WERI-Rb-1 (cell line): Measurements from ENCODE around the gene CCDC91.

Experiments
- DNase-seq: peaks from one replicate; pipeline ENCODE4 v3.0.0-alpha.2; 2020
- H3K27ac ChIP-seq: fragments of 250-450 bp; sonication (Bioruptor Pico); 2 replicates; pipeline ENCODE4 v1.5.1; 2020; ENCODE audit warnings: mild to moderate bottlenecking, moderate library complexity
- H3K27me3 ChIP-seq: fragments of 250-450 bp; sonication (Bioruptor Pico); 2 replicates; pipeline ENCODE4 v1.5.1; 2021; ENCODE audit warnings: mild to moderate bottlenecking, low read depth, moderate library complexity; ENCODE audit not compliant: insufficient read depth, severe bottlenecking
- H3K36me3 ChIP-seq: fragments of 250-450 bp; sonication (Bioruptor Pico); 2 replicates; pipeline ENCODE4 v1.5.1; 2020; ENCODE audit warnings: mild to moderate bottlenecking, moderate library complexity
- H3K4me3 ChIP-seq: 2 replicates; pipeline ENCODE4 v1.5.1; 2011; ENCODE audit warnings: low read depth, mild to moderate bottlenecking, control low read depth, low read length
- H3K9me3 ChIP-seq: fragments of 250-450 bp; sonication (Bioruptor Pico); 2 replicates; pipeline ENCODE4 v1.5.1; 2021; ENCODE audit warnings: mild to moderate bottlenecking, moderate library complexity; ENCODE audit not compliant: severe bottlenecking
- CTCF ChIP-seq: IDR thresholded peaks from 2 replicates; pipeline ENCODE4 v1.5.1; 2011; ENCODE audit warnings: low read depth, mild to moderate bottlenecking, control low read depth, inconsistent platforms, low read length

Gene CCDC91

GRCh38 chr12:28237423-28237822, 47.2 kb downstream of the CCDC91 start:
- Histone ChIP-seq H3K9me3 (no peaks in the 10 kb centered on the region), H3K27me3 (no peaks in the 10 kb centered on the region), H3K27ac (no peak overlapping the region), H3K4me3 (no peak overlapping the region), H3K36me3 (no peaks in the 10 kb centered on the region)
- peak; percentile 11 for DNase-seq
- peak; percentile 44; the same call in 1 of the 2 replicates for TF ChIP-seq CTCF

DNA sequence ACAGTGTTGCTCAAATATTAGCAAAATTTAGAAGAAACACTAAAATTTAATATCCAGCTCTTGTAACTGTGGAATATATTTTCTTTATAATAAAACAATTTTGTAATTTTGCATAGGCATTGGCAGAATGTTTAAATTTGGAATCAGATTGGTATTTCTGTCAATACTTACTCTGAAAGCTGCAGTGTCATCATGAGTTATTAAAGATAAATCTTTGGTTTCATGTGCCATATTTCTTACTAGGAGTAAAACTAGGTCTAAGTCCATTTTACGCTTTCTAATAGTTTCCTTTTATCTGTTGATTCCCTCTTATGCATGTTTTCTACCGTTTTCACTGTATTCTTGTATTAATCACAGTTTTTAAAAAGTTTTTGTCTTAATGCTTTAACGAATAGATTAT, 49.7 kb downstream of the CCDC91 start:
- H3K36me3 ChIP-seq, result no peaks in the 10 kb centered on the region
- TF ChIP-seq CTCF, result no peak
- no peak overlapping the region for H3K4me3 ChIP-seq
- no peak overlapping the region for H3K27ac ChIP-seq
- no peak for DNase-seq
- no peaks in the 10 kb centered on the region for H3K9me3 ChIP-seq
- H3K27me3 ChIP-seq, result no peaks in the 10 kb centered on the region

- TF ChIP-seq CTCF, result no peak
- no peak for DNase-seq
- Histone ChIP-seq H3K27me3 (no peaks in the 10 kb centered on the region), H3K27ac (no peak overlapping the region), H3K36me3 (no peaks in the 10 kb centered on the region), H3K4me3 (no peak overlapping the region), H3K9me3 (no peaks in the 10 kb centered on the region)
Measured at GRCh38 chr12:28240853-28241252, 50.6 kb downstream of the CCDC91 start.

DNA sequence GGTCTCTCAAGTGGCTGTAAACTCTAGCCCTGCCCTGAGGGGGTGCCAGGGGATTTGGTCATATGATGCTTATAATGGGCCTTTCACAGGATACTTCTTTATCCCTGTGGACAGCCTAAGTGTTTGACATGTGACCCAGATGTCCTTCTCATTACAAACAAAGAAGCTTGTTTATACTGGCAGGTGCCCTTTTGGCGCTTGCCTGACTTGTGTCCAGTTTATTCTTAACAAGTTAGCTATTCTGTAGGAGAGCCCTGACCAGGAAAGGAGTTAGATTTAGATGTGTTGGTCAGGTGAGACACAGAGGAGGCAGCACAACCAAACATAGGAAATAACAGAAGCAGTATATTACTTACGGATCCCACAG, 51.9 kb downstream of the CCDC91 start:
- no peaks in the 10 kb centered on the region for H3K27me3 ChIP-seq
- TF ChIP-seq CTCF, result no peak
- no peak overlapping the region for H3K4me3 ChIP-seq
- no peaks in the 10 kb centered on the region for H3K36me3 ChIP-seq
- DNase-seq, result no peak
- no peaks in the 10 kb centered on the region for H3K9me3 ChIP-seq
- H3K27ac ChIP-seq, result no peak overlapping the region

DNA sequence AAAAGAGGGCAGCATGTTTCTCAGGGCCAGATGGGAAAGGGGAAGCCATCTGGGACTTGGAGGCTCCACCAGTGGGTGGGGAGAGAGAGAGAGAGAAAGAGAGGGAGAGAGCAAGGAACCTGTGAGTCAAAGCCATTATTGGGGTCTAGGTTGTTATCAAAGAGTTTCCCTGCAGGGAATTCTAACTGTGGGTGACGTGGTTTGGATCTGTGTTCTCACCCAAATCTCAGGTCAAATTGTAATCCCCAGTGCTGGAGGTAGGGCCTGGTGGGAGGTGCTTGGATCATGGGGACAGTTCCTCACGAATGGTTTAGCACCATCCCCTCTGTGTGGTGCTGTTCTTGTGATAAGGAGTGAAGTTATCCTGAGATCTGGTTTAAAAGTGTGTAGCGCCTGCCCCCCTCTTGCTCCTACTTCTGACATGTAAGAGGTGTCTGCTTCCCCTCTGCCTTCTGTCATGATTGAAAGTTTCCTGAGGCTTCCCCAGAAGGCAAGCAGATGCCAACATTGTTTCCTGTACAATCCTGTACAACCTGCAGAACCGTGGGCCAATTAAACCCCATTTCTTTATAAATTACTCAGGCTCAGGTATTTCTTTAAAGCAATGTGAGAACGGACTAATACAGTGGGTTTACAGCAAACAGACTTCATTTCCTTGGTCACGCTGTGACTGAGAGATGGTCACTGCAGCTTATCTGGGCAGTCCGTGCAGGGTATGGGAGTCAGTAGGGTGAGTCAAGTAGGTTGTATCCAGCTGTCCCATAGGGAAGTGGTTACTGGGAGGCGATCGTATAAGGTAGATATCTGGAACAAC, 52.4 kb downstream of the CCDC91 start:
- H3K27me3 ChIP-seq, result no peaks in the 10 kb centered on the region
- H3K36me3 ChIP-seq, result no peaks in the 10 kb centered on the region
- no peak for DNase-seq
- no peak overlapping the region for H3K27ac ChIP-seq
- H3K9me3 ChIP-seq, result no peaks in the 10 kb centered on the region
- TF ChIP-seq CTCF, result no peak
- no peak overlapping the region for H3K4me3 ChIP-seq

DNA sequence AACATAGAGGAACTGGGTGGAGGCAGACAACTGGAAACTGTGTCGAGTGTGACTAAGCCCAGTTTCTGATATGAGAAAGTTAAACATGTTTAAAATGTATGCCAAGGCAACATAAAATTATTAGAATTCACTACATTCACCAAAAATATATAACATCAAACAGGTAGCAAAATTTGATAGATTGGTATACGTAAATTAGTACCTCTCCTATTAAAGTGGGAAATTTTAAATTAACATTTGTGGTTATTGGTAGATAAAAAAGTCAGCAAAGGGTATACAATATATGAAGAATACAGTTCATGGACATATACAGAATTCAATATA, 53.0 kb downstream of the CCDC91 start:
- Histone ChIP-seq H3K36me3 (no peaks in the 10 kb centered on the region), H3K27ac (no peak overlapping the region), H3K27me3 (no peaks in the 10 kb centered on the region), H3K9me3 (no peaks in the 10 kb centered on the region), H3K4me3 (no peak overlapping the region)
- no peak for TF ChIP-seq CTCF
- no peak for DNase-seq
